ENCODE measurements around the gene DNAJB4.
"Not testable (repeated sequence)": the region's sequence is repeated elsewhere in the genome, so short reads cannot be mapped to it uniquely, and the experiment has no call there.

Gene DNAJB4

DNA sequence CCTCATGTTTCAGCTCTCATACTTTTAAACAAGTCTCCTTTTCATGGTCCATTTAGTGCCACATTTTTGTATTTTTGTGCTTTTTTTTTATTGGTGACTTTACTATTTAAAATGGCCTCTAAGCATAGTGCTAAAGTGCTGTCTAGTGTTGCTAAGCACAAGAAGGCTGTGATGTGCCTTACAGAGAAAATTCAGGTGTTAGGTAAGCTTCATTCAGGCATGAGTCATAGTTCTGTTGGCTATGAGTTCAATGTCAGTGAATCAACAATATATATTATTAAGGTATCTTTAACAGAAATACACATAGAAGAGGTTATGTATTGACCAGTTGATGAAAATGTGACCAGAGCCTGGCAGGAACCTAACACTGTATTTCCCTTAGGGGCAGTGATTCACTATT, 13.1 kb upstream of the DNAJB4 start:
- no peak for DNase-seq

DNA sequence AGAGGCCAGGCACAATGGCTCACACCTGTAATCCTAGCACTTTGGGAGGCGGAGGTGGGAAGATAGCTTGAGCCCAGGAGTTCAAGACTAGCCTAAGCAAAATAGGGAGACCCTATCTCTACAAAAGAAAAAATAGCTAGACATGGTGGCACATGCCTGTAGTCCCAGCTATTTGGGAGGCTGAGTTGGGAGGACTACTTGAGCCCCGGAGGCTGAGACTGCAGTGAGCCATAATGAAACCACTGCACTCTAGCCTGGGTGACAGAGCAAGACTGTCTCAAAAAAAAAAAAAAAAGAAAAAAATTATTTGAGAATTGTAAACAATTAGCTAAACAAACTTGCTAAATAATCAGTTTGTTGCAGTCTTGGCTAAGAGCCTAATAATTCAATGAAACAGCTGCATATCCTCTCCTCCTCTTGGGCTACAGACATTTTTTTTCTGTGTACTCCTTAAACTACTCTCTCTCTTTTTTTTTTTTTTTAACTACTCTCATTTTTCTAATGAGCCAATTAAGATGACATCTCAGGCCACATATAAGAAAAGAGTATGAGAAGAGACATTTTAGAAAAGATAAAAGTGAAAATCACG, 10.5 kb upstream of the DNAJB4 start:
- DNase-seq: no peak

DNA sequence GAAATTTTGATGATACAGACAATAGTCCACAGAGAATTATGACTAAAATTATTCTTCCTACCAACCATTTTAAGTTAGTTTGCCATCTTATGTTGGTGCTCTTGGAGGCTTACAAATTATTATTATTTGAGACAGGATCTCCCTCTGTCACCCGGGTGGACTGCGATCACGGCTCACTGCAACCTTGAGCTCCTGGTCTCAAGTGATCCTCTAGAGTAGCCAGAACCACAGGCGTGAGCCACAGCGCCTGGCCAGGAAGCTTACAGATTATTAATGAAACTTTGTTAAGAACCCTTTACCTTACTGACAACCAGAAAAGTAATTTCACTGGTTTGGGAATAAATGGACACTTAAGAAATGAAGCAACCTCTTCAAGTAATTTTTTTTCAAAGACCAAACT, 8.0 kb upstream of the DNAJB4 start:
- no peak for DNase-seq

DNA sequence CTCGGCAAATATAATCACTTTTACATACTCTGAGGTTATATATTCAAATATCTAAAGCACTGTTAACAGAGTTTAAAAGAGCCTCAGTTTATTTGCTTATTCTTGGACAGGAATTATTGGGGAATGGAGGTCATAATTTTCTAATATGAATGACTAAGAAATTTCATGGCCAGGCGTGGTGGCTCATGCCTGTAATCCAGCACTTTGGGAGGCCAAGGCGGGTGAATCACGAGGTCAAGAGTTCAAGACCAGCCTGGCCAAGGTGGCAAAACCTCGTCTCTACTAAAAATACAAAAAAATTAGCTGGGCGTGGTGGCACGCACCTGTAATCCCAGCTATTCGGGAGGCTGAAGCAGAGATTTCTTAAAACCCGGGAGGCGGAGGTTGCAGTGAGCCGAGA, 4.2 kb upstream of the DNAJB4 start:
- DNase-seq: not testable (repeated sequence)

DNA sequence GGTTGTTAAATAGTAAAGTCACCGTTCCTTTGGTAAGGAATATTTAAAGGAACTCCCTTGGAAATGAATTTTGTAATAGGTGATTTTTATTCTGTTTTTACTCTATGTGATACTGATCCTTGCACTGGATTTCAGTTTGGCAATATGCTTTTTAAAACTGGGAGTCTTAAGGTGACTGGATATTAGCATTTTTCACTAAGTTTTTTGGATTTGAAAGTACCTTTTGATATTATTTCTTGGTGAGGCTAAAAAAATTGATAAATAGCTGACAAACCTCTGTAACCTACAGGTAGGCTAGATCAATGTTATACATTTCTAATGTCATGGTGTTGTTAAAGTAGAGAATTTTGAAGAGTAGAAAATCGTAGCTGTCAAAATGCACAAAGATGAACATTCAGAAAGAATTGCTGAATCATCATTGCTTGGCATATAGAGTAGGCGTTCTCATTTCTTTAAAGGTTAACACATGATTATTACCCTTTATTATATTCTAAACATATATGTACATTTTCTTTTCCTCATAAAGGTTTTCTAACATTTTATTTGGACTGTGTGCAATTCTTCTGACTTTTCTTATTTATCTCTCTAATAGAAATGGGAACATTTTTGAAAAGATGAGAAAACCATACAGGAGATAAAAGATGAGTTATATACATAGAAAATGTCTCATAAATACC, 1.5 kb upstream of the DNAJB4 start:
- DNase-seq: peak; percentile 34

DNA sequence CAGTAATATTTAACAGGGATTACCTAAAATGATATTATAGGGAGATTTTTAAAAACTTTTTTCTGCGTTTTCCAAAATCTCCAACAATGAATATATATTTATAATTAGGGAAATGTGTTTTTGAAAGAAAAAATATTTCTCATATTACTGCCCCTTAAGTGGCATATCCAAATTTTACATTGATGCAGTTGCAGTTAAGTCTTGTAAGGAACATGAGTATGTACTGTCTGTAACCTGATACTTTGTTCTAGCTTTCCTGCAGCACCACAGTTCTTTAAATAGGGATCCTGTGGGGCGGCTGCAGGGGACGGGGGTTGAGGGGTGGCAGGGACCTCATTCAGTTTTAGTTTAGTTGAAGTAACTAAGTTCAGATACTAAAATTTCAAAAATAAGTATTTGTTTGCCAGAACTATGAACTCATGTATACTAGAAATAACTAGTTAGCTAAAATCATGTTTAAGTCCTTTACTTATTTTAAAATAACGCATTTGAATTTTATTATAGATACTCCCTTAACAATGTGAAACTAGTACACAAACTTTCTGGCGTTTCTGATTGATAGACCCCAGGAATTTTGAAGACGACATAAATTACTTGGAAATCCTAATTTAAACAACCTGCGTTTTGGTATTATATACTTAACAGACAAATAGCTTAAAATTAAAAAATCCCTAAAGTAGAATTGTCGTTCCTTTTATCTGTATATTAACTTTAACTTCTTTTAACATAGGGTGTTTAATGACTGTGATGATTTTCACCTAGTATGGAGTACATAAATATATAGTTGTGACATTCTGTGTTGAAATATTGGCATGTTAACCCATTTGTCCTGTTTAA, 639 bp upstream of the DNAJB4 start:
- peak; percentile 55 for DNase-seq

DNA sequence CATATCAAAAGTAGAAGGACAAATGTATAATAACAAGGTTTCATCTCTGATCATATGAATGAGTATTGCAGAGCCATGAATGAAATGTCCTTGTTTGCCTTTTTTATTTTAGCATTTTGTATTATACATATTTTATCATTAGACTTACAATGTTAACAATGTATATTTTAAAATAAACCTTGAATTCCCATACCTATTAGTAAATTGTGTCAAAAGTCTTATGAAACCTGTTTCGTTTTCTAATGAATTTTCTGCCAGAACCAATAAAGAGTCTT, 646 bp downstream of the DNAJB4 start:
- DNase-seq: no peak

DNA sequence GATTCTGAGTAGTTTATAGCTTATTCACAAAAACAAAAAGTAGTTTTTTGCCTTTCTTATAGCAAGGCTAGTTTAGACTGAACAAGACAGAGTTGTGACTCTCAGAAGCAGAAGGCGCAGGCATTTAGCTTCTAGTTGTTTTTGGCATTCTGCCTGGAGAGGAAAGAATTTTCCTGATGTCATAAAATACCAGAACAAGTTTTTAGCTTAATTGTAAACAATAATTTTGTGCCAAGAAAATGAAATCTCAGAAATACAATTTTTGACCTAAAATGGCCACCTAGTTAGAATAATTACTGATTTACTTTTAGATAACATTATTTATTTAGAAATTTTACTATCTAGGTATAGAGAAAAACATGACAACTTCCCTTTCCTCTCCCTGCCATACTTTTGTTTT, 1.0 kb downstream of the DNAJB4 start:
- DNase-seq: peak; percentile 63

DNA sequence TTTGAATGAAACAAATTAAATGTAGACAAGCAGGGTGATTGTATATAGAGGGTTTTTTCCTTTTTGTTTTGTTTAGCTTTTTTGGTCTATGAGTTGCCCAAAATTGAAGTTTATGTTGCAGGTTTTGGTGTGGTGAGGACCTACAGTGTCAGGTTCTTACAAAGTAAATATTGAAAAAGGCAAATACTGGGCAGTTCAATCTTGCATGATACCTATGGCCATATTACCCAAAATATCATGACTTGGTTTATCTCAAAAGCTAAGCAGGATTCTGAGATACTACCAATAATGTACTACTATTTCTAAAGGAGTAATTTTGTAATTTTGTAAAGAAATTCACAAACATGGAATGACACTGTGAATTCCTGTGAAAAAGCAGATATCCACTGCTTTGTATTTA, 1.8 kb downstream of the DNAJB4 start:
- DNase-seq: peak; percentile 13

DNA sequence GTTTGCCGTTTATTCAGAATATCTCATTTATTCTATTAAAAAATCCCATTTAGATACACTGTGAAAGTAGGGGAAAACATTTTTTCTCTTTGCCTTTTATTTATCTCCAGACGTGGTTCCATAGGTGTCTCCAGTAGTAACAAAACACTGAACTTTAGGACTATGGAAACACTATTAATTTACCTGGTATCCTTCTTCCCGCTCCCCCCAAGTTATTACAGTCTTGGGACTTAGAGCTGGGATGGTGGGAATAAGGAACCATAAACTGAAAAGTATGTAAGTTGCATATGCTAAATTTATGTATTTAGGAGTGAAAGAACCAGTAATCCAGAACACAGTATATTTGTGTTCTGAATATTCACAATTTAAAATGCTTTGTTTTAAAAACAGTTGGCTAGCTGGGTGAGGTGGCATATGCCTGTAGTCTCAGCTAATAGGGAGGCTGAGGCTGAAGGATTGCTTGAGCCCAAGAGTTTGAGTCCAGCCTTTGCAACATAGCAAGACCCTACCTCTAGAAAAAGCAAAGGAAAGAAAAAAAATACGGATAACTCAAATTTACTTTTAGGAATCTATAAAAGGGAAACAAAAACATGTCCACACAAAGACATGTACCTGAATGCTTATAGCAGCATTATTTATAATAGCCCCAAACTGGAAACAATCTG, 3.1 kb downstream of the DNAJB4 start:
- no peak for DNase-seq

DNA sequence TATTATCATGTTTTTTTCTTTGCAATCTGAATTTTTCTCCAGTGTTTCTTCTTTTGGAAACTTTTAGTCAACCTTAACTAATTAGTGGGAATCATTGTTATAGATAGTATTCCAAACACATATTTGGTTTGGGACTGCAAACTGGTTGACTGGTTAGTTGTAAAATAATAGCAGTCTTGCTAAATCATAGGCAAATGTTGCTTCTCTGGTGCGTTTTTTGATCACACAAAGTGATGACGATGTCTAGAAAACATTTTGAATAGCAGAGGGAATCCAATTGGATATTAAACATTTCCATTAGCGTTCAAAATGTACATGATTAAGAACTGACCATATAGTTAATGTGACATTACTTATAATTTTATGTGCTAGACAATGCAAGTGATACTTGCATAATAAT, 4.5 kb downstream of the DNAJB4 start:
- DNase-seq: no peak

DNA sequence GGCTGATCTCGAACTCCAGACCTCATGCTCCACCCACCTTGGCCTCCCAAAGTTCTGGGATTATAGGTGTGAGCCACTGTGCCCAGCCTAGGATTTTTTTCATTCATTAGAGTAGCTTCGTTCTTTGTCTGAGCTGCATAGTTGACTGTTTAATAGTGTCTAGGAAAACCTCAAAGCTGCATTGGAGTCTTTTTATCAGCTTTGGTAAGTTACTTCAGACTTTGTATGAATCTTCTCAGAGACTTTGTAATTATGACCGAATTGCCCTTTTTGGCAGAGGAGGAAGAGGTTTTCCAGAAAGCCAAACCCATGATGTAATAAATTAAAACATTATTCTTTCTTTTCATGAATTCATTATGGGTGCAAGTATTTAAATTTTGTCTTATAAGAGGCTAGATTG, 5.1 kb downstream of the DNAJB4 start:
- no peak for DNase-seq

DNA sequence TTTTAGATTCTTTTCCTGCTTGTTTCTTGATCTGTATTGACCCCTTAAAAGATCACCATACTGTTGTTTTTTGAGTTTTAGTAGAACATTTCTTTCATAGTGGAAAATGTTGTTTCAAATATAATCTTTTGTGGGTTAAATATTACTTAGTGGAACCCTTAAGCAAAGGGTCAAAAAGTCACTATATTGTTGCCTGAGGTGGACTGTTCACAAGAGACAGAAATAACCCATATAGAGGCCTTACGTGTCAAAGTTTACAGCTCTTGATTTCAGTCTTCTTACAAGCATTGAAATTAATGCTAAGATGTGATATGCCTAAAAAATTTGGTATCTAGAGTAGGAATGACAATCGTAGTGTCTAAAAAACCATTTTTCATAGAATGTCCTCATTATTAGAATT, 6.3 kb downstream of the DNAJB4 start:
- no peak for DNase-seq

DNA sequence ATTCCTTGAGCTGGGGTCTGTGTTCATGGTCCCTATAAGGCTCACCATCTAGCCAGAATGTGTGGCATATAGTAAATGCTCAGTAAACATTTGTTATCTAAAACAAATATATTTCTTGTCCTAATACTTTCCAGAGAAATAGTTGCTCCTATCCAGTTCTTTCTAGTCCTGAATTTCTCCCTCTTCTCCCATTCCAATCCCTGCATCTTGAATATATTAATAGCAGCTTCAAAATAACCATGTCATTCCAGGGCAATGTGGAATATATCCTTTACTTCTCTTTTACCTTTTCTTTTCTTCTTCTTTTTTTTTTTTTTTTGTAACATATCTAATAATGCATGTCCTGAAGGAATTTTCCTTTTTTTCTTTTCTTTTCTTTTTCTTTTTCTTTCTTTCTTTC, 10.4 kb downstream of the DNAJB4 start:
- no peak for DNase-seq

DNA sequence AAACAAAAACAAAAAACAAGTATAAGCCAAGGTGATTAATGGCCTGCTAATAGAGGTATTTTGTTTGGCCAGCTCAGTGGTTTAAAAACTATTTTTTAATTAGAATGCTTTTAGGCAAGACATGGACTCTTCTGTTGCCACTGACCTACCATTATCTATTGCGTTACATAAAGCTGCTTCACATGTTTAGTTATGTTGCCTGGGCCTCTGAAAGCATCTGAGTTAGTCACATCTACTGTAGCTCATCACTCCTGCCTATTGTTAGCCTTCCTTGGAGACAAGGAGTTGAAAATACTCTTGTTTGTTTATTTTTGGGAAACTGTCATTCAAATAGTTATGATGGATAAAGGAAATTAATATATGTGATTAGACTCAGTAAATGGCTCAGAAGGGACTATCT, 14.3 kb downstream of the DNAJB4 start:
- DNase-seq: no peak

DNA sequence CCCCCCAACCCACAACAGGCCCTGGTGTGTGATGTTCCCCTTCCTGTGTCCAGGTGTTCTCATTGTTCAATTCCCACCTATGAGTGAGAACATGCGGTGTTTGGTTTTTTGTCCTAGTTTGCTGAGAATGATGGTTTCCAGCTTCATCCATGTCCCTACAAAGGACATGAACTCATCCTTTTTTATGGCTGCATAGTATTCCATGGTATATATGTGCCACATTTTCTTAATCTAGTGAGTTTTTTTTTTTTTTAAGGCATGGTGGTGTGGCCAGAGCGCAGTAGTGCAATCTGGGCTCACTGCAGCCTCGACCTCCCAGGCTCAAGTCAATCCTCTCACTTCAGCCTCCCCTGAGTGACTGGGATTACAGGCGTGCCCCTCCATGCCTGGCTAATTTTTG, 16.4 kb downstream of the DNAJB4 start:
- not testable (repeated sequence) for DNase-seq

DNA sequence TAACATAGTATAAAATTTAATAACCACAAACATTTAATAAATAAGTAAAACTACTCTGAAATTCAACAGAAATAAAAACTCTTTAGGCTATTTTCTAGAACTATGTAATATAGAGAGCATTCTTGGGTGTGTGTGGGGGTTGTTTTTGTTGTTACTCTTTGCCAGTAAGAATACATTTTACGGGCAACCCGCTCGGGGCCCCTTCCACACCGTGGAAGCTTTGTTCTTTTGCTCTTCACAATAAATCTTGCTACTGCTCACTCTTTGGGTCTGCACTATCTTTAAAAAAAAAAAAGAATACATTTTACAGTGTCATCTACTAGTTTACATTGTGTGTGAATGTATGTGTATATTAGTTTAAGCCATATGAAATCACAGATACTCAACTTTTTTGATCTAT, 25.1 kb downstream of the DNAJB4 start:
- no peak for DNase-seq

DNA sequence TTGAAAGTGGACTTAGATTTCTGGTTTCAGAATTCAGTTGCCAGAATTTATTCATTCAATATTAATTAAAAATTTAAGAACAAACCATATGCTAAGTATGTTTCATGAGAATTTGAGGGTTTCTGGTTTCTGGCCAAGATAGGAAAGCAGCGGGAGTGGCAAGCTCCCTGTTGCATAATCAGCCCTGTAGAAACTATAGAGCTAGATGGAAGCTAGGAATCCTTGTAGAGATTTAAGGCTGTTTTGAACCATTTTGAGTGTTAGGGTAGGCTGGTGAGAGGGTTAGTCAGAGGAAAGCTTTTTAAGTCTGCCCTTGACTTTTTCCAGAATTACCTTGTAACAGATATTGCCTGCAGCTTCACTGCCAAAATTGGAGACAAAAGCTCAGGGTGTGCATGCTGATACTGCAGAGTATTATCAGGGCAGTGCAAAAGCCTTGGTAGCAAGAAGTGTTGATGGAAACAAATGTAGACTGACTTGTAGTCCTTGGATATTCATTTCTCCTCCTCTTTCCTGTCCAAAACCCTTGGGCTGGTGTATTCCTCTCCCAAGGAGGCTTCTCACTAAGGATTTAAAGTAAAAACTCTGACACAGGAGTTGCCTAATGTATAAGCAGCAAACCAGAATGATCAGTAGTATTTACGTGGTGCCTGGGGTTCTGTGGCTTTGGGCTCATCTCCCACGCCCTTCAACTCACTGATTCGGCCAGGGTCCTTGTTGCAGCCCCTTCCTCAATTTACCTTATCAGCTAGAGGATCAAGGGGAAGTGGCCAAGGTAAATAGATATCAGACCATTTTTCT, 28.5 kb downstream of the DNAJB4 start:
- DNase-seq: no peak

DNA sequence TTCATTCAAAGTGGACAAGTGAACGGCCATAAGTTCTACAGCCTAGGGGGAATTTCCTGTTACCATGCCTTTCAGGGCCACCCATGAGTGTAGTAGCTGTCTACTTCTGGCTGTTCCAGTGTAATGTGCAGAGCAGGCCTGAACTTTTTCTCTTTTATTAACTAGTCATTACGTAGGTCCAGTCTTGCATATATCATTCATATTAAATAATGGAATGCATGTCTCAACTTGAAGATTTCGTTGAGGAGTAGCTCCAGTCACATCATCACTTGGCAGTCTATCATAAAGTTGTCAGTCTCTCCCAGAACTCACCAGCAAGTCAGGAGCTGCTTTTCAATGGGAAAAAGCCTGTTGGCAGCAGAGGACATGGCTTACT, 29.0 kb downstream of the DNAJB4 start:
- DNase-seq: no peak

DNA sequence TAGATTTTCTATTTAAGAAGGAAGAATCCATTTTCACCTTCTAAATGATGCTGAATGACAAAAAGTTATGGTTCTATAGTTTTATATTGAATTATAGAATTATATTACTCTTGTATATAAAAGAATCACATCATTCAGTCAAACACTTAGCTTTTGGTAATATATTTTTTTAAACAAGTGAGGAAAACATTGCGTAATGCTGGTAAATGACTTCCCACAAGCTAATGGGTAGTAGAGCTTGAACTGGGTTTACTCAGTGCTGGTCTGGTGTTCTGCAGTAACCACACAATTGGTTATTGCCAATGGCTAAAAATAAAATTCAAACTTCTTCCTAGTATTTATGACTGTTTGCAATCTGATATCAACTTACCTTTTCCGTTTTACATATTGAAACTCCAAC, 30.4 kb downstream of the DNAJB4 start:
- DNase-seq: no peak

DNA sequence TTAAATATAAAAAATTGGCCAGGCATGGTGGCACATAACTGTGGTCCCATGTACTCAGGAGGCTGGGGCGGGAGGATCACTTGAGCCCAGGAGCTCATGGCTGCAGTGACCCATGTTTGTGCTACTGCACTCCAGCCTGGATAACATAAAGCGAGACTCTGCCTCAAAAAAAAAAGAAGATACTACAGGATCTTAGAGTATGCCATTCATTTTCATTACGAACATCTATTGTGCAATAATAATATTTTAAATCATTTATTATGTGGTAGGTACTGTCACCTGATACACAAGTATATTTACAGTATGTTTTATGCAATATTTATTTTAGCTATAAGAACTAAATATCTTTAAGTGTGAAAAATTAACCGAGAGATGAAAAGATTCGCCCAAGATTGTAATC, 31.7 kb downstream of the DNAJB4 start:
- DNase-seq: no peak

DNA sequence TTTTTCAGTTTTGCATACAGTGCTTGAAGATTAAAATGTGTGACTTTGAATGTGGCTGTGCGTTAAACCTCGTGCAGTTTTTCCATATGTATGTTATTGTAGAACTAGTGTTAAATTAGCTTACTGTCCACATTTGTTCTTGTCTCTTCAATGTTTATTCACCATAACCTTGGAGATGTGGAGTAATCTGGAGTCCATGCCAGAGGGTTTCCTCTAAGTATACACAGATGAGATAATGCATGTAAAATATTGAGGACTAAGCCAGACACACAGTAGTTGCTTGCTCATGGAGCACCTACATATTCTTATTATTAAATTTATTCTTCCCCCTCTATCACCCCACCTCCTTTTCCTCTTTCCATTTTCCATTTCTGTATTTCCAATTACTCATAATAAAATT, 33.3 kb downstream of the DNAJB4 start:
- DNase-seq: no peak

DNA sequence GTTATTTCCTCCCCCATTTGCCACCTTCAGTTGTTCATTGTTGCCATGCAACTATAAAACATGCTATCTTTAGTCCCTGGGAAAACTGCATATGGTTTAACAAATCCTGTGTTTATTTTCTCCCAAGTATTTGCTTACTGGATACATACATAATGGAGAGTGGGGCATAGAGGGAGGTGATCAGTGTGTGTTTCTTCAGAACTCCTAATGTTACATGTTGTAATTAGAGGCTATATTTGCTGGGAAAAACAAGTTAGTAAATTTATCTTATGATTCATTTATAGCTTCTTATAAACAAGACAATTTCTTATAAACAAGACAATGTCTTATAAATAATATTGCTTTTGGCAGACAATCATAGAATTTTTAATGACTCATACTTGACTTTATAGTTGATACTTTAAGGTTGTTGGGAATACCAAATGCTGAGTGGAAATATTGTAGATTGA, 33.8 kb downstream of the DNAJB4 start:
- no peak for DNase-seq

All from midbrain (tissue), 1 donor.